WTC11 (cell line): ENCODE measurements around the gene NAB1. TPM values are rescaled to one million over a fixed set of nuclear protein-coding genes. Genes with fewer than 3 reads are reported as not detected.

Source experiments
- ATAC-seq: fragments of 200-7000 bp; cut with Tn5 transposase; 2 replicates; pipeline ENCODE4 v1.10.0; 2021; ENCODE audit warnings: mild to moderate bottlenecking, moderate library complexity
- CTCF ChIA-PET: fragments of 300-600 bp; sonication (Branson Sonifier 250); formaldehyde crosslinking; loops from one replicate; lab custom pipeline; 2021; ENCODE audit warnings: antibody characterized with exemption; lab: Charles Lee
- POLR2A ChIA-PET: fragments of 350-600 bp; sonication (Branson Sonifier 250); formaldehyde crosslinking; loops from one replicate; lab custom pipeline; 2021; ENCODE audit warnings: antibody characterized with exemption; lab: Charles Lee
- DNase-seq: peaks from one replicate; pipeline ENCODE4 v3.0.0; 2021; ENCODE audit warnings: low spot score
- H3K27ac Mint-ChIP-seq: 2 replicates; pipeline ENCODE4 v1.8.0; 2021; ENCODE audit warnings: mixed read lengths
- H3K27me3 Mint-ChIP-seq: 2 replicates; pipeline ENCODE4 v1.8.0; 2021; ENCODE audit warnings: low read depth, mild to moderate bottlenecking, moderate library complexity, mixed read lengths
- H3K36me3 Mint-ChIP-seq: 2 replicates; pipeline ENCODE4 v1.8.0; 2021; ENCODE audit warnings: mixed read lengths
- H3K4me1 Mint-ChIP-seq: 2 replicates; pipeline ENCODE4 v1.8.0; 2022; ENCODE audit warnings: mixed read lengths
- H3K4me3 Mint-ChIP-seq: 2 replicates; pipeline ENCODE4 v1.8.0; 2021; ENCODE audit warnings: mild to moderate bottlenecking, moderate library complexity, mixed read lengths
- H3K9me3 Mint-ChIP-seq: 2 replicates; pipeline ENCODE4 v1.8.0; 2021; ENCODE audit warnings: mixed read lengths
- E2F1 ChIP-seq: sonication (generic); formaldehyde crosslinking; IDR thresholded peaks from 2 replicates; pipeline ENCODE4 v1.8.0; 2022; ENCODE audit warnings: mild to moderate bottlenecking, missing genetic modification reagents
- ELF4 ChIP-seq: sonication (generic); formaldehyde crosslinking; IDR thresholded peaks from 2 replicates; pipeline ENCODE4 v1.8.1; 2022; ENCODE audit warnings: low read depth, mild to moderate bottlenecking, moderate library complexity, missing genetic modification reagents
- FOXJ3 ChIP-seq: sonication (generic); formaldehyde crosslinking; IDR thresholded peaks from 2 replicates; pipeline ENCODE4 v1.9.0; 2021; ENCODE audit warnings: missing genetic modification reagents, mild to moderate bottlenecking, borderline replicate concordance
- FOXK1 ChIP-seq: sonication (generic); formaldehyde crosslinking; IDR thresholded peaks from 2 replicates; pipeline ENCODE4 v1.8.0; 2022; ENCODE audit warnings: mild to moderate bottlenecking, moderate library complexity, missing genetic modification reagents
- GABPB1 ChIP-seq: sonication (generic); formaldehyde crosslinking; IDR thresholded peaks from 2 replicates; pipeline ENCODE4 v1.8.1; 2023; ENCODE audit warnings: mild to moderate bottlenecking, missing genetic modification reagents
- GTF2I ChIP-seq: fragments of 250-450 bp; sonication (Bioruptor Pico); conservative IDR thresholded peaks from 2 replicates; pipeline ENCODE4 v1.4.0; 2021; ENCODE audit warnings: mild to moderate bottlenecking
- IRF2 ChIP-seq: sonication (generic); formaldehyde crosslinking; IDR thresholded peaks from 2 replicates; pipeline ENCODE4 v1.8.0; 2022; ENCODE audit warnings: low read depth, missing genetic modification reagents, borderline replicate concordance
- KAT7 ChIP-seq: sonication (generic); formaldehyde crosslinking; IDR thresholded peaks from 2 replicates; pipeline ENCODE4 v1.8.1; 2023; ENCODE audit warnings: missing genetic modification reagents, mild to moderate bottlenecking, borderline replicate concordance
- MYBL2 ChIP-seq: sonication (generic); formaldehyde crosslinking; IDR thresholded peaks from 2 replicates; pipeline ENCODE4 v1.8.1; 2023; ENCODE audit warnings: mild to moderate bottlenecking, moderate library complexity, missing genetic modification reagents
- NR2C2 ChIP-seq: sonication (generic); formaldehyde crosslinking; IDR thresholded peaks from 2 replicates; pipeline ENCODE4 v1.8.0; 2022; ENCODE audit warnings: mild to moderate bottlenecking, missing genetic modification reagents
- SOX15 ChIP-seq: fragments of 250-450 bp; sonication (Bioruptor Pico); IDR thresholded peaks from 2 replicates; pipeline ENCODE4 v1.9.0; 2021; ENCODE audit warnings: mild to moderate bottlenecking
- TP53 ChIP-seq: sonication (generic); formaldehyde crosslinking; IDR thresholded peaks from 2 replicates; pipeline ENCODE4 v1.8.1; 2023; ENCODE audit warnings: mild to moderate bottlenecking, missing genetic modification reagents
- USF2 ChIP-seq: sonication (generic); formaldehyde crosslinking; IDR thresholded peaks from 2 replicates; pipeline ENCODE4 v1.8.1; 2023; ENCODE audit warnings: mild to moderate bottlenecking, missing genetic modification reagents, moderate library complexity
- ZMAT4 ChIP-seq: fragments of 250-450 bp; sonication (Bioruptor Pico); IDR thresholded peaks from 2 replicates; pipeline ENCODE4 v1.9.0; 2021; ENCODE audit warnings: mild to moderate bottlenecking
- ZNF219 ChIP-seq: sonication (generic); formaldehyde crosslinking; IDR thresholded peaks from 2 replicates; pipeline ENCODE4 v1.8.0; 2023; ENCODE audit warnings: missing genetic modification reagents, mild to moderate bottlenecking, borderline replicate concordance
- ZNF416 ChIP-seq: fragments of 250-450 bp; sonication (Bioruptor Pico); IDR thresholded peaks from 2 replicates; pipeline ENCODE4 v1.9.0; 2021; ENCODE audit warnings: mild to moderate bottlenecking, inconsistent platforms
- ZNF671 ChIP-seq: fragments of 250-450 bp; sonication (Bioruptor Pico); IDR thresholded peaks from 2 replicates; pipeline ENCODE4 v1.8.0; 2021; ENCODE audit warnings: mild to moderate bottlenecking
- total RNA-seq: library from RNA; stranded (reverse); gene quantifications from 3 replicates; pipeline ENCODE4 v1.2.3, GENCODE V29; 2021
- TF ChIP-seq, protein P1 (sequence below): sonication (generic); formaldehyde crosslinking; IDR thresholded peaks from 2 replicates; pipeline ENCODE4 v1.8.0; 2022; ENCODE audit warnings: mild to moderate bottlenecking, missing genetic modification reagents
- TF ChIP-seq, protein P2 (sequence below): sonication (generic); formaldehyde crosslinking; IDR thresholded peaks from 2 replicates; pipeline ENCODE4 v1.8.1; 2023; ENCODE audit warnings: mild to moderate bottlenecking, moderate library complexity, missing genetic modification reagents
- TF ChIP-seq, protein P3 (sequence below): sonication (generic); formaldehyde crosslinking; IDR thresholded peaks from 2 replicates; pipeline ENCODE4 v1.8.1; 2022; ENCODE audit warnings: mild to moderate bottlenecking, moderate library complexity, missing genetic modification reagents
- TF ChIP-seq, protein P4 (sequence below): fragments of 250-450 bp; sonication (Bioruptor Pico); IDR thresholded peaks from 2 replicates; pipeline ENCODE4 v1.8.0; 2021; ENCODE audit warnings: mild to moderate bottlenecking
- TF ChIP-seq, protein P5 (sequence below): sonication (generic); formaldehyde crosslinking; IDR thresholded peaks from 2 replicates; pipeline ENCODE4 v1.8.0; 2023; ENCODE audit warnings: missing genetic modification reagents
- TF ChIP-seq, protein P6 (sequence below): sonication (generic); formaldehyde crosslinking; IDR thresholded peaks from 2 replicates; pipeline ENCODE4 v1.8.0; 2022; ENCODE audit warnings: mild to moderate bottlenecking, missing genetic modification reagents

Gene NAB1
- total RNA-seq, 1 experiment from 2014 or later: 32.0 TPM

DNA sequence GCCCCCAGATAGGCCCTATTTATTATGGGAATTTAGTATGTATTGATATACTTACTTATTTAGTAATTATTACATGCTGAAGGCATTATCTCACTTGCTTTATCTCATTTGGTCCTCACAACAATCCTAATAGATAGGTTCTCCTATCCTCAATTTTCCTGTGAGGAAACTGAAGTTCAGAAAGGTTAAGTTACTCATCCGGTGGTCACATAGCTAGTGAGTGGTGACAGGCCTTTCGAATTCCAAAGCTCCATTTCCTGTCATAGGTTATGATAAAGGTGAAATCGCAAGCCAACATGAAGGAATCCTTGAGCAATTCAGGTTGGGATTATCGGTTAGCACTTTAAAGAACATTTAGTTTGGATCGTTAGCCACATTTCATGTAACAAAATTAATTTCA is 33.3 kb downstream of the NAB1 start:
- DNase-seq (no peak), ATAC-seq (no peak)
- H3K36me3 Mint-ChIP-seq: no peaks in the 10 kb centered on the region
- ChIA-PET CTCF (interaction anchor here (0.6 to 5.0 kb wide), 2 partner anchors 16 to 546 kb away, joined by 3 to 41 read pairs; no protein-coding TSS in a partner anchor), POLR2A (no interaction called here)
- H3K27ac Mint-ChIP-seq: peak overlapping the region; percentile 78; the same call in 1 of the 2 replicates
- peaks cover 56% of the 10 kb centered on the region for H3K4me1 Mint-ChIP-seq
- no peak overlapping the region for H3K4me3 Mint-ChIP-seq
- no peaks in the 10 kb centered on the region for H3K9me3 Mint-ChIP-seq
- H3K27me3 Mint-ChIP-seq: no peaks in the 10 kb centered on the region
- TF ChIP-seq MYBL2 (CRISPR knock-in tag) (no peak), ZNF671 (CRISPR knock-in tag) (no peak), SOX15 (CRISPR knock-in tag) (no peak), ZMAT4 (CRISPR knock-in tag) (no peak), IRF2 (CRISPR knock-in tag) (no peak), GTF2I (no peak), E2F1 (CRISPR knock-in tag) (no peak), FOXJ3 (no peak), FOXK1 (CRISPR knock-in tag) (no peak), KAT7 (no peak), ELF4 (CRISPR knock-in tag) (no peak)
- TF ChIP-seq, protein P1, sequence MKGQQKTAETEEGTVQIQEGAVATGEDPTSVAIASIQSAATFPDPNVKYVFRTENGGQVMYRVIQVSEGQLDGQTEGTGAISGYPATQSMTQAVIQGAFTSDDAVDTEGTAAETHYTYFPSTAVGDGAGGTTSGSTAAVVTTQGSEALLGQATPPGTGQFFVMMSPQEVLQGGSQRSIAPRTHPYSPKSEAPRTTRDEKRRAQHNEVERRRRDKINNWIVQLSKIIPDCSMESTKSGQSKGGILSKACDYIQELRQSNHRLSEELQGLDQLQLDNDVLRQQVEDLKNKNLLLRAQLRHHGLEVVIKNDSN (CRISPR knock-in tag): no peak
- TF ChIP-seq, protein P2, sequence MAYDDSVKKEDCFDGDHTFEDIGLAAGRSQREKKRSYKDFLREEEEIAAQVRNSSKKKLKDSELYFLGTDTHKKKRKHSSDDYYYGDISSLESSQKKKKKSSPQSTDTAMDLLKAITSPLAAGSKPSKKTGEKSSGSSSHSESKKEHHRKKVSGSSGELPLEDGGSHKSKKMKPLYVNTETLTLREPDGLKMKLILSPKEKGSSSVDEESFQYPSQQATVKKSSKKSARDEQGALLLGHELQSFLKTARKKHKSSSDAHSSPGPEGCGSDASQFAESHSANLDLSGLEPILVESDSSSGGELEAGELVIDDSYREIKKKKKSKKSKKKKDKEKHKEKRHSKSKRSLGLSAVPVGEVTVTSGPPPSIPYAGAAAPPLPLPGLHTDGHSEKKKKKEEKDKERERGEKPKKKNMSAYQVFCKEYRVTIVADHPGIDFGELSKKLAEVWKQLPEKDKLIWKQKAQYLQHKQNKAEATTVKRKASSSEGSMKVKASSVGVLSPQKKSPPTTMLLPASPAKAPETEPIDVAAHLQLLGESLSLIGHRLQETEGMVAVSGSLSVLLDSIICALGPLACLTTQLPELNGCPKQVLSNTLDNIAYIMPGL: no peak
- TF ChIP-seq, protein P3, sequence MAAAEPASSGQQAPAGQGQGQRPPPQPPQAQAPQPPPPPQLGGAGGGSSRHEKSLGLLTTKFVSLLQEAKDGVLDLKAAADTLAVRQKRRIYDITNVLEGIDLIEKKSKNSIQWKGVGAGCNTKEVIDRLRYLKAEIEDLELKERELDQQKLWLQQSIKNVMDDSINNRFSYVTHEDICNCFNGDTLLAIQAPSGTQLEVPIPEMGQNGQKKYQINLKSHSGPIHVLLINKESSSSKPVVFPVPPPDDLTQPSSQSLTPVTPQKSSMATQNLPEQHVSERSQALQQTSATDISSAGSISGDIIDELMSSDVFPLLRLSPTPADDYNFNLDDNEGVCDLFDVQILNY (CRISPR knock-in tag): no peak
- TF ChIP-seq, protein P4, sequence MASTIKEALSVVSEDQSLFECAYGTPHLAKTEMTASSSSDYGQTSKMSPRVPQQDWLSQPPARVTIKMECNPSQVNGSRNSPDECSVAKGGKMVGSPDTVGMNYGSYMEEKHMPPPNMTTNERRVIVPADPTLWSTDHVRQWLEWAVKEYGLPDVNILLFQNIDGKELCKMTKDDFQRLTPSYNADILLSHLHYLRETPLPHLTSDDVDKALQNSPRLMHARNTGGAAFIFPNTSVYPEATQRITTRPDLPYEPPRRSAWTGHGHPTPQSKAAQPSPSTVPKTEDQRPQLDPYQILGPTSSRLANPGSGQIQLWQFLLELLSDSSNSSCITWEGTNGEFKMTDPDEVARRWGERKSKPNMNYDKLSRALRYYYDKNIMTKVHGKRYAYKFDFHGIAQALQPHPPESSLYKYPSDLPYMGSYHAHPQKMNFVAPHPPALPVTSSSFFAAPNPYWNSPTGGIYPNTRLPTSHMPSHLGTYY (CRISPR knock-in tag): no peak
- TF ChIP-seq, protein P5, sequence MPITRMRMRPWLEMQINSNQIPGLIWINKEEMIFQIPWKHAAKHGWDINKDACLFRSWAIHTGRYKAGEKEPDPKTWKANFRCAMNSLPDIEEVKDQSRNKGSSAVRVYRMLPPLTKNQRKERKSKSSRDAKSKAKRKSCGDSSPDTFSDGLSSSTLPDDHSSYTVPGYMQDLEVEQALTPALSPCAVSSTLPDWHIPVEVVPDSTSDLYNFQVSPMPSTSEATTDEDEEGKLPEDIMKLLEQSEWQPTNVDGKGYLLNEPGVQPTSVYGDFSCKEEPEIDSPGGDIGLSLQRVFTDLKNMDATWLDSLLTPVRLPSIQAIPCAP (CRISPR knock-in tag): no peak
- TF ChIP-seq, protein P6, sequence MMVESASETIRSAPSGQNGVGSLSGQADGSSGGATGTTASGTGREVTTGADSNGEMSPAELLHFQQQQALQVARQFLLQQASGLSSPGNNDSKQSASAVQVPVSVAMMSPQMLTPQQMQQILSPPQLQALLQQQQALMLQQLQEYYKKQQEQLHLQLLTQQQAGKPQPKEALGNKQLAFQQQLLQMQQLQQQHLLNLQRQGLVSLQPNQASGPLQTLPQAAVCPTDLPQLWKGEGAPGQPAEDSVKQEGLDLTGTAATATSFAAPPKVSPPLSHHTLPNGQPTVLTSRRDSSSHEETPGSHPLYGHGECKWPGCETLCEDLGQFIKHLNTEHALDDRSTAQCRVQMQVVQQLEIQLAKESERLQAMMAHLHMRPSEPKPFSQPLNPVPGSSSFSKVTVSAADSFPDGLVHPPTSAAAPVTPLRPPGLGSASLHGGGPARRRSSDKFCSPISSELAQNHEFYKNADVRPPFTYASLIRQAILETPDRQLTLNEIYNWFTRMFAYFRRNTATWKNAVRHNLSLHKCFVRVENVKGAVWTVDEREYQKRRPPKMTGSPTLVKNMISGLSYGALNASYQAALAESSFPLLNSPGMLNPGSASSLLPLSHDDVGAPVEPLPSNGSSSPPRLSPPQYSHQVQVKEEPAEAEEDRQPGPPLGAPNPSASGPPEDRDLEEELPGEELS (CRISPR knock-in tag): no peak

DNA sequence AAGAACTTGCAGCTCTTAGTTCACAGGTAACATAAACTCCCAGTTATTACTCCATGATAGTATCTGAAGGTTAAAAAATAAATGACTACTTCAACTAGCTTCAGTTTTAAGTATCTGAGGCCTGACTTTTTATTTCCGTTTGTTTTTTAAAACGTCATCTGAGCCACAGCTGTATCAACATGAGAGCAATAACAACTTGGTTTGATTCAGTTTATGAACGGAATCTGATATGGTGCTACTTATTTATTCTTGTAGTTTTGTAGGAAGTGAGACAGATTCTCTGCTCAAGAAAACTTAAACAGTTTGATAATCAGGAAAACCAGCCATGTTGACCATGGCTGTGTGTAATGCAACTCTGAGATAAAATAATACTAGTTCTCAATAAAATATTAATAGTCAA is 34.9 kb downstream of the NAB1 start:
- ChIA-PET POLR2A (no interaction called here), CTCF (interaction anchor here (0.7 kb wide), 1 partner anchor 60 kb away, joined by 3 read pairs; no protein-coding TSS in a partner anchor)
- Mint-ChIP-seq H3K27me3 (no peaks in the 10 kb centered on the region), H3K9me3 (no peaks in the 10 kb centered on the region), H3K27ac (no peak overlapping the region), H3K4me3 (no peak overlapping the region), H3K36me3 (no peaks in the 10 kb centered on the region; the same call in 1 of the 2 replicates), H3K4me1 (peaks cover 42% of the 10 kb centered on the region)
- DNase-seq (no peak), ATAC-seq (no peak)
- no peak for TF ChIP-seq GABPB1
- TF ChIP-seq, protein P3 (CRISPR knock-in tag): no peak
- no peak for TF ChIP-seq NR2C2 (CRISPR knock-in tag)
- TF ChIP-seq USF2 (CRISPR knock-in tag): no peak
- no peak for TF ChIP-seq ZNF416 (CRISPR knock-in tag)
- TF ChIP-seq SOX15 (CRISPR knock-in tag): no peak
- no peak for TF ChIP-seq ZNF219 (CRISPR knock-in tag)
- TF ChIP-seq TP53: no peak
